Esophagus squamous epithelium (tissue), 4 donors: ENCODE results near the gene PTPRD.

Experiments used
- POLR2A ChIP-seq, 4 donors: fragments of 450-650 bp; IDR thresholded peaks; one replicate each; pipeline ENCODE4 v1.6.1; 2017; ENCODE audit warnings: antibody characterized with exemption in 4 of 4, mild to moderate bottlenecking in 4 of 4, moderate library complexity in 3 of 4
- TF ChIP-seq, protein P1 (sequence below), 6 experiments: fragments of 450-650 bp in 4 of 6; fragments of 200-600 bp in 2 of 6; sonication (generic) in 2 of 6; IDR thresholded peaks; one replicate each; pipeline ENCODE4 v1.5.1; 2016 to 2019; ENCODE audit warnings: antibody characterized with exemption in 6 of 6, mild to moderate bottlenecking in 4 of 6, moderate library complexity in 4 of 6

DNA sequence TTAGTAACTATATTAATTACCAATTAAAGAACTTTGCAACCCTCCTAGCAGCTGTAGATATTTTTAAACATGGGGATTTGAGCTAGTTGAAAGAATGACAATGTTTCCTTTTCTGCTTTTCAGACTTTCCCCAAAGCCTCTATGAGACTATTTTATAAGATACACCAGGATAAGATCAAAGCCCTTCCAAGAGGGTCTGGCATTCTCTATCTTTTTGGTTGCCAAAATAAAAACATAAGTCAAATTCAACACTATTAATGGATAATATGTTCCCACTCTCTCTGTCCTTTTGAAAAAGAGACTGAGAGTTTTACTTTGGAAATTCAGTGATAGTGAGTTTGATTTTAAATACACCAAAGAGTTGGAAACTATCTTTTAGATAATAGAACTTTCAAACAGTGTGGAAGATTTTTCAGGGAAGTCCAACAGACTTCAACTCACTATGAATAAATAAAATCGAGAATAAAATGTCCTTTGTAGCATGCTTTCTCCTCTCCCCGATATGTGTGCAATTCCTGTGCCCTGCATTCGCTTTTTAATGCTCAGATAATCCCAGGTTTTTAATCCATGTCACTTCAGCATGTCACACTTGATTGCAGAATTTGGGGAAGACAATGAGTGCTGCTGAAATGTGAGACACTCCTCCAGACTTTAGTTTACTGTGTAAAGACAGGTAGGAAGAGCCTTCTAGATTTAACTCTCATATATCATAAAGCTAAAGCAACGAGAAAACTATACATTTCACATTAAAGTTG is 1717.5 kb downstream of the PTPRD start:
- TF ChIP-seq, protein P1, sequence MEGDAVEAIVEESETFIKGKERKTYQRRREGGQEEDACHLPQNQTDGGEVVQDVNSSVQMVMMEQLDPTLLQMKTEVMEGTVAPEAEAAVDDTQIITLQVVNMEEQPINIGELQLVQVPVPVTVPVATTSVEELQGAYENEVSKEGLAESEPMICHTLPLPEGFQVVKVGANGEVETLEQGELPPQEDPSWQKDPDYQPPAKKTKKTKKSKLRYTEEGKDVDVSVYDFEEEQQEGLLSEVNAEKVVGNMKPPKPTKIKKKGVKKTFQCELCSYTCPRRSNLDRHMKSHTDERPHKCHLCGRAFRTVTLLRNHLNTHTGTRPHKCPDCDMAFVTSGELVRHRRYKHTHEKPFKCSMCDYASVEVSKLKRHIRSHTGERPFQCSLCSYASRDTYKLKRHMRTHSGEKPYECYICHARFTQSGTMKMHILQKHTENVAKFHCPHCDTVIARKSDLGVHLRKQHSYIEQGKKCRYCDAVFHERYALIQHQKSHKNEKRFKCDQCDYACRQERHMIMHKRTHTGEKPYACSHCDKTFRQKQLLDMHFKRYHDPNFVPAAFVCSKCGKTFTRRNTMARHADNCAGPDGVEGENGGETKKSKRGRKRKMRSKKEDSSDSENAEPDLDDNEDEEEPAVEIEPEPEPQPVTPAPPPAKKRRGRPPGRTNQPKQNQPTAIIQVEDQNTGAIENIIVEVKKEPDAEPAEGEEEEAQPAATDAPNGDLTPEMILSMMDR (IDR thresholded peaks at IDR 0.05), result no peak
- TF ChIP-seq POLR2A (IDR thresholded peaks at IDR 0.05), result no peak
